HEK293 (cell line): ENCODE measurements around the gene GMDS.

Experiments
- CTCF ChIA-PET: fragments of 350-600 bp; formaldehyde crosslinking; extraction: SDS; loops from one replicate; lab custom pipeline; 2021; ENCODE audit warnings: antibody characterized with exemption; lab: Yijun Ruan, JAX
- POLR2A ChIA-PET: fragments of 300-600 bp; formaldehyde crosslinking; extraction: SDS; loops from one replicate; lab custom pipeline; 2020; ENCODE audit warnings: antibody characterized with exemption, inconsistent platforms; lab: Yijun Ruan, JAX
- H3K27ac ChIP-seq: fragments of 200-500 bp; sonication (Bioruptor generic); 2 replicates; pipeline ENCODE4 v1.5.1; 2014; ENCODE audit warnings: low read depth, low read length, control low read depth, inconsistent platforms; ENCODE audit errors: extremely low read depth
- H3K36me3 ChIP-seq, 2 experiments: fragments of 200-500 bp in 1 of 2; sonication (Bioruptor generic) in 1 of 2; 1 replicate in 1 of 2; 2 replicates in 1 of 2; pipeline ENCODE4 v1.5.1; 2014 to 2017; ENCODE audit warnings: inconsistent platforms in 2 of 2, low read length in 2 of 2; ENCODE audit not compliant: control insufficient read depth in 2 of 2, insufficient read depth in 1 of 2
- H3K4me1 ChIP-seq: fragments of 200-500 bp; sonication (Bioruptor generic); 2 replicates; pipeline ENCODE4 v1.5.1; 2014; ENCODE audit warnings: mild to moderate bottlenecking, low read length, inconsistent platforms; ENCODE audit not compliant: control insufficient read depth, insufficient read depth
- H3K4me3 ChIP-seq: 2 replicates; pipeline ENCODE4 v1.5.1; 2011; ENCODE audit warnings: low read depth, mild to moderate bottlenecking, control low read depth, low read length, moderate library complexity
- H3K9me3 ChIP-seq: fragments of 200-500 bp; sonication (Bioruptor generic); 2 replicates; pipeline ENCODE4 v1.5.1; 2014; ENCODE audit warnings: low read depth, low read length, inconsistent platforms; ENCODE audit not compliant: control insufficient read depth, insufficient read depth
- FEZF1 ChIP-seq: fragments of 450-650 bp; formaldehyde crosslinking; IDR thresholded peaks from 2 replicates; pipeline ENCODE4 v1.5.1; 2016; ENCODE audit warnings: missing biosample characterization, missing genetic modification characterization
- IKZF3 ChIP-seq: fragments of 450-650 bp; IDR thresholded peaks from 2 replicates; pipeline ENCODE4 v1.5.0; 2018; ENCODE audit warnings: missing biosample characterization, mild to moderate bottlenecking, missing genetic modification characterization, moderate library complexity
- KLF10 ChIP-seq: fragments of 450-650 bp; IDR thresholded peaks from 2 replicates; pipeline ENCODE4 v1.5.1; 2018; ENCODE audit warnings: missing biosample characterization, mild to moderate bottlenecking, missing genetic modification characterization
- KLF16 ChIP-seq: fragments of 450-650 bp; formaldehyde crosslinking; IDR thresholded peaks from 2 replicates; pipeline ENCODE4 v1.5.1; 2017; ENCODE audit warnings: missing biosample characterization, missing genetic modification characterization
- WT1 ChIP-seq: fragments of 450-650 bp; formaldehyde crosslinking; IDR thresholded peaks from 2 replicates; pipeline ENCODE4 v1.5.1; 2016; ENCODE audit warnings: missing biosample characterization, missing genetic modification characterization
- ZNF174 ChIP-seq: fragments of 450-650 bp; formaldehyde crosslinking; IDR thresholded peaks from 2 replicates; pipeline ENCODE4 v1.5.0; 2017; ENCODE audit warnings: missing biosample characterization, mild to moderate bottlenecking, missing genetic modification characterization
- ZNF184 ChIP-seq: fragments of 450-650 bp; IDR thresholded peaks from 2 replicates; pipeline ENCODE4 v1.5.1; 2018; ENCODE audit warnings: missing biosample characterization, mild to moderate bottlenecking, missing genetic modification characterization
- ZNF214 ChIP-seq: fragments of 450-650 bp; formaldehyde crosslinking; IDR thresholded peaks from 2 replicates; pipeline ENCODE4 v1.5.1; 2017; ENCODE audit warnings: missing biosample characterization, mild to moderate bottlenecking, missing genetic modification characterization, borderline replicate concordance
- ZNF266 ChIP-seq: fragments of 450-650 bp; formaldehyde crosslinking; IDR thresholded peaks from 2 replicates; pipeline ENCODE4 v1.5.1; 2016; ENCODE audit warnings: missing biosample characterization, missing genetic modification characterization, low read depth
- ZNF302 ChIP-seq: fragments of 450-650 bp; formaldehyde crosslinking; IDR thresholded peaks from 2 replicates; pipeline ENCODE4 v1.5.1; 2016; ENCODE audit warnings: missing biosample characterization, missing genetic modification characterization, low read depth
- ZNF366 ChIP-seq: fragments of 450-650 bp; formaldehyde crosslinking; conservative IDR thresholded peaks from 2 replicates; pipeline ENCODE4 v1.5.1; 2016; ENCODE audit warnings: missing biosample characterization, missing genetic modification characterization
- ZNF433 ChIP-seq: fragments of 450-650 bp; formaldehyde crosslinking; IDR thresholded peaks from 2 replicates; pipeline ENCODE4 v1.5.1; 2016; ENCODE audit warnings: missing biosample characterization, missing genetic modification characterization, low read depth
- ZNF510 ChIP-seq: fragments of 450-650 bp; formaldehyde crosslinking; IDR thresholded peaks from 2 replicates; pipeline ENCODE4 v1.5.1; 2018; ENCODE audit warnings: mild to moderate bottlenecking, missing genetic modification characterization, missing biosample characterization; ENCODE audit not compliant: insufficient replicate concordance
- ZNF529 ChIP-seq: fragments of 450-650 bp; formaldehyde crosslinking; IDR thresholded peaks from 2 replicates; pipeline ENCODE4 v1.5.1; 2017; ENCODE audit warnings: missing genetic modification characterization, missing biosample characterization; ENCODE audit not compliant: insufficient replicate concordance
- ZNF530 ChIP-seq: fragments of 450-650 bp; formaldehyde crosslinking; IDR thresholded peaks from 2 replicates; pipeline ENCODE4 v1.5.1; 2016; ENCODE audit warnings: low read depth, missing biosample characterization, missing genetic modification characterization
- ZNF549 ChIP-seq: fragments of 450-650 bp; IDR thresholded peaks from 2 replicates; pipeline ENCODE4 v1.5.1; 2018; ENCODE audit warnings: missing biosample characterization, missing genetic modification characterization, mild to moderate bottlenecking, inconsistent platforms, moderate library complexity
- ZNF560 ChIP-seq: fragments of 450-650 bp; formaldehyde crosslinking; IDR thresholded peaks from 2 replicates; pipeline ENCODE4 v1.5.1; 2017; ENCODE audit warnings: missing biosample characterization, missing genetic modification characterization, borderline replicate concordance
- ZNF658 ChIP-seq: fragments of 450-650 bp; formaldehyde crosslinking; IDR thresholded peaks from 2 replicates; pipeline ENCODE4; 2016; ENCODE audit warnings: missing biosample characterization, missing genetic modification characterization
- ZSCAN30 ChIP-seq: fragments of 450-650 bp; IDR thresholded peaks from 2 replicates; pipeline ENCODE4 v1.5.1; 2018; ENCODE audit warnings: missing biosample characterization, mild to moderate bottlenecking, missing genetic modification characterization, moderate library complexity
- TF ChIP-seq, protein P1 (sequence below): fragments of 450-650 bp; formaldehyde crosslinking; IDR thresholded peaks from 2 replicates; pipeline ENCODE4 v1.5.1; 2016; ENCODE audit warnings: missing biosample characterization, missing genetic modification characterization
- TF ChIP-seq, protein P2 (sequence below): fragments of 450-650 bp; formaldehyde crosslinking; IDR thresholded peaks from 2 replicates; pipeline ENCODE4 v1.5.1; 2016; ENCODE audit warnings: missing biosample characterization, missing genetic modification characterization, borderline replicate concordance
- TF ChIP-seq, protein P3 (sequence below): fragments of 450-650 bp; formaldehyde crosslinking; IDR thresholded peaks from 2 replicates; pipeline ENCODE4 v1.5.1; 2017; ENCODE audit warnings: missing biosample characterization, missing genetic modification characterization
- TF ChIP-seq, protein P4 (sequence below): fragments of 450-650 bp; IDR thresholded peaks from 2 replicates; pipeline ENCODE4 v1.5.1; 2018; ENCODE audit warnings: missing biosample characterization, mild to moderate bottlenecking, missing genetic modification characterization

GMDS gene

DNA sequence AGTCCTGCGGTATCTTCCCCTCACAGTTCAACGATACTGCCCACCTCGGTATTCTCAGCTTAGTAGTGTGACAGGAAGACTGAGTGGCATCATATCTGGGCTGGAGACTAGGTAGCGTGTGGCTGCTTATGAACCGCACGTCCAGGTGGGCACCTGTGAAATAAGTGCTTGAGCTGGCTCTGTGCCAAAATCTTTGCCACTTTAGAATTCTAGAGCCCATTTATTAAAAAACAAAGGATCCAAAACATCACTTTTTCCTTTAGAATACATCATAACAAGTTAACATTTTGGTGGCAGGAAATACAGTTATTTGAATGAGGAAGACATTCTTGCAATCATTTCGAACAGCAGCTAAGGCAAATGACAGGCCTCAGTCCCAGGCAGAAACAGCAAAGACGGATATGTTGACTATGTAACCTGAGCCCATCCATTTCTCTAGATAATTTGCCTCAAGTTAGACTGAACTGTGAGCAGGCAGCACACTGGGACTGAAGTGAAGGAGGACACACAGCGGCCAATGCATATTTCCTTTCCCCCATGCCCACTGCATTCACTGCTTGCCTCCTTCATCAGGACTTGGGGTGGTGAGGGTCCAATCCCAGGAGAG lies 136.6 kb downstream of the GMDS start (continued):
- TF ChIP-seq ZNF658 (tag by site-specific recombination) (no peak), ZNF549 (peak; percentile 65; the same call in 1 of the 2 replicates), WT1 (tag by site-specific recombination) (no peak), ZNF174 (tag by site-specific recombination) (0 out of 2 replicates have a peak, but pooled peaks have one; percentile 14), ZNF366 (peak; percentile 75), ZNF184 (tag by site-specific recombination) (peak; percentile 93), ZNF560 (tag by site-specific recombination) (no peak), FEZF1 (peak; percentile 24; the same call in 1 of the 2 replicates), ZSCAN30 (tag by site-specific recombination) (0 out of 2 replicates have a peak, but pooled peaks have one; percentile 20), ZNF266 (tag by site-specific recombination) (no peak), ZNF529 (tag by site-specific recombination) (peak; percentile 61), ZNF214 (tag by site-specific recombination) (peak; percentile 69; the same call in 1 of the 2 replicates), KLF16 (tag by site-specific recombination) (no peak), ZNF510 (tag by site-specific recombination) (peak; percentile 36), KLF10 (peak; percentile 78)
- TF ChIP-seq, protein P1, sequence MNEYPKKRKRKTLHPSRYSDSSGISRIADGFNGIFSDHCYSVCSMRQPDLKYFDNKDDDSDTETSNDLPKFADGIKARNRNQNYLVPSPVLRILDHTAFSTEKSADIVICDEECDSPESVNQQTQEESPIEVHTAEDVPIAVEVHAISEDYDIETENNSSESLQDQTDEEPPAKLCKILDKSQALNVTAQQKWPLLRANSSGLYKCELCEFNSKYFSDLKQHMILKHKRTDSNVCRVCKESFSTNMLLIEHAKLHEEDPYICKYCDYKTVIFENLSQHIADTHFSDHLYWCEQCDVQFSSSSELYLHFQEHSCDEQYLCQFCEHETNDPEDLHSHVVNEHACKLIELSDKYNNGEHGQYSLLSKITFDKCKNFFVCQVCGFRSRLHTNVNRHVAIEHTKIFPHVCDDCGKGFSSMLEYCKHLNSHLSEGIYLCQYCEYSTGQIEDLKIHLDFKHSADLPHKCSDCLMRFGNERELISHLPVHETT (tag by site-specific recombination), result peak; percentile 36; the same call in 1 of the 2 replicates
- TF ChIP-seq, protein P2, sequence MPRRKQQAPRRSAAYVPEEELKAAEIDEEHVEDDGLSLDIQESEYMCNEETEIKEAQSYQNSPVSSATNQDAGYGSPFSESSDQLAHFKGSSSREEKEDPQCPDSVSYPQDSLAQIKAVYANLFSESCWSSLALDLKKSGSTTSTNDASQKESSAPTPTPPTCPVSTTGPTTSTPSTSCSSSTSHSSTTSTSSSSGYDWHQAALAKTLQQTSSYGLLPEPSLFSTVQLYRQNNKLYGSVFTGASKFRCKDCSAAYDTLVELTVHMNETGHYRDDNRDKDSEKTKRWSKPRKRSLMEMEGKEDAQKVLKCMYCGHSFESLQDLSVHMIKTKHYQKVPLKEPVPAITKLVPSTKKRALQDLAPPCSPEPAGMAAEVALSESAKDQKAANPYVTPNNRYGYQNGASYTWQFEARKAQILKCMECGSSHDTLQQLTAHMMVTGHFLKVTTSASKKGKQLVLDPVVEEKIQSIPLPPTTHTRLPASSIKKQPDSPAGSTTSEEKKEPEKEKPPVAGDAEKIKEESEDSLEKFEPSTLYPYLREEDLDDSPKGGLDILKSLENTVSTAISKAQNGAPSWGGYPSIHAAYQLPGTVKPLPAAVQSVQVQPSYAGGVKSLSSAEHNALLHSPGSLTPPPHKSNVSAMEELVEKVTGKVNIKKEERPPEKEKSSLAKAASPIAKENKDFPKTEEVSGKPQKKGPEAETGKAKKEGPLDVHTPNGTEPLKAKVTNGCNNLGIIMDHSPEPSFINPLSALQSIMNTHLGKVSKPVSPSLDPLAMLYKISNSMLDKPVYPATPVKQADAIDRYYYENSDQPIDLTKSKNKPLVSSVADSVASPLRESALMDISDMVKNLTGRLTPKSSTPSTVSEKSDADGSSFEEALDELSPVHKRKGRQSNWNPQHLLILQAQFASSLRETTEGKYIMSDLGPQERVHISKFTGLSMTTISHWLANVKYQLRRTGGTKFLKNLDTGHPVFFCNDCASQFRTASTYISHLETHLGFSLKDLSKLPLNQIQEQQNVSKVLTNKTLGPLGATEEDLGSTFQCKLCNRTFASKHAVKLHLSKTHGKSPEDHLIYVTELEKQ (tag by site-specific recombination), result peak; percentile 61; the same call in 1 of the 2 replicates
- TF ChIP-seq, protein P3, sequence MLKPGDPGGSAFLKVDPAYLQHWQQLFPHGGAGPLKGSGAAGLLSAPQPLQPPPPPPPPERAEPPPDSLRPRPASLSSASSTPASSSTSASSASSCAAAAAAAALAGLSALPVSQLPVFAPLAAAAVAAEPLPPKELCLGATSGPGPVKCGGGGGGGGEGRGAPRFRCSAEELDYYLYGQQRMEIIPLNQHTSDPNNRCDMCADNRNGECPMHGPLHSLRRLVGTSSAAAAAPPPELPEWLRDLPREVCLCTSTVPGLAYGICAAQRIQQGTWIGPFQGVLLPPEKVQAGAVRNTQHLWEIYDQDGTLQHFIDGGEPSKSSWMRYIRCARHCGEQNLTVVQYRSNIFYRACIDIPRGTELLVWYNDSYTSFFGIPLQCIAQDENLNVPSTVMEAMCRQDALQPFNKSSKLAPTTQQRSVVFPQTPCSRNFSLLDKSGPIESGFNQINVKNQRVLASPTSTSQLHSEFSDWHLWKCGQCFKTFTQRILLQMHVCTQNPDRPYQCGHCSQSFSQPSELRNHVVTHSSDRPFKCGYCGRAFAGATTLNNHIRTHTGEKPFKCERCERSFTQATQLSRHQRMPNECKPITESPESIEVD (tag by site-specific recombination), result peak; percentile 44

DNA sequence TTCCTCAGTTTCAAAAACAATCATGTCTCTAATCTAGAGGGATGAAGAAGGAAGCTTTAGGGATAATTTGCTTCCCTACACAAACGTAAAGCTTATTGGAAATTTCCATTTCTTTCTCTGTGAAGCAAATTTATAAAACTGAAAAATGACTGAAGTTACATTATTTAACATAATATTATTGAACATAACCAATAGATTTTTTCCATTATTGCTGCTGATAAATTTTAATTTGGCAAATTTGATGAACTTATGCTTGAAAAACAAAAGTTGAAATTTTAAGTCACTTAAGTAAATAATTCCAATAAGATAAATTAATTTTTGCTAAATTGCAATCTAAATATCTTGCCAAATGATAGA lies 140.9 kb downstream of the GMDS start:
- H3K4me1 ChIP-seq, result peaks cover 46% of the 10 kb centered on the region
- H3K4me3 ChIP-seq, result no peak overlapping the region
- TF ChIP-seq ZNF433 (tag by site-specific recombination), result no peak
- TF ChIP-seq ZNF302 (tag by site-specific recombination), result no peak
- TF ChIP-seq, protein P4, sequence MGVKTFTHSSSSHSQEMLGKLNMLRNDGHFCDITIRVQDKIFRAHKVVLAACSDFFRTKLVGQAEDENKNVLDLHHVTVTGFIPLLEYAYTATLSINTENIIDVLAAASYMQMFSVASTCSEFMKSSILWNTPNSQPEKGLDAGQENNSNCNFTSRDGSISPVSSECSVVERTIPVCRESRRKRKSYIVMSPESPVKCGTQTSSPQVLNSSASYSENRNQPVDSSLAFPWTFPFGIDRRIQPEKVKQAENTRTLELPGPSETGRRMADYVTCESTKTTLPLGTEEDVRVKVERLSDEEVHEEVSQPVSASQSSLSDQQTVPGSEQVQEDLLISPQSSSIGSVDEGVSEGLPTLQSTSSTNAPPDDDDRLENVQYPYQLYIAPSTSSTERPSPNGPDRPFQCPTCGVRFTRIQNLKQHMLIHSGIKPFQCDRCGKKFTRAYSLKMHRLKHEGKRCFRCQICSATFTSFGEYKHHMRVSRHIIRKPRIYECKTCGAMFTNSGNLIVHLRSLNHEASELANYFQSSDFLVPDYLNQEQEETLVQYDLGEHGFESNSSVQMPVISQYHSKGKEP (tag by site-specific recombination), result 0 out of 2 replicates have a peak, but pooled peaks have one; percentile 24
- no peak for TF ChIP-seq ZNF530 (tag by site-specific recombination)
- TF ChIP-seq IKZF3 (tag by site-specific recombination), result peak; percentile 50; the same call in 1 of the 2 replicates
- TF ChIP-seq, all 188 proteins: peak for 2
- ChIA-PET CTCF (interaction anchor here (0.5 to 4.3 kb wide), 61 partner anchors 10 to 586 kb away, joined by 3 to 43 read pairs (median 3); no protein-coding TSS in a partner anchor), POLR2A (interaction anchor here (1.4 kb wide), 1 partner anchor 493 kb away, joined by 17 read pairs; the partner anchor contains the start of gene FOXC1)
- no peaks in the 10 kb centered on the region for H3K36me3 ChIP-seq
- H3K9me3 ChIP-seq, result no peaks in the 10 kb centered on the region
- H3K27ac ChIP-seq, result peak overlapping the region; percentile 80; the same call in 1 of the 2 replicates
